Measurements from ENCODE around the gene TSHZ3.

Gene TSHZ3

GRCh38 chr19:31292639-31293185 lies 56.5 kb downstream of the TSHZ3 start:
- DNase-seq (ENCODE audit: low spot score), result no peak
- TF ChIP-seq CTCF (IDR thresholded peaks at IDR 0.05; ENCODE audit: extremely low read depth, insufficient read depth, missing control alignments), result no peak
- in situ Hi-C loops (cut with MboI; ENCODE audit: low pct_unique_long_range_greater_than_20kb, low sequenced_read_pairs, unreplicated experiment), result no loop called here

- in situ Hi-C loops (cut with MboI; ENCODE audit: low pct_unique_long_range_greater_than_20kb, low sequenced_read_pairs, unreplicated experiment), result no loop called here
- DNase-seq (ENCODE audit: low spot score), result no peak
- no peak for TF ChIP-seq CTCF (IDR thresholded peaks at IDR 0.05; ENCODE audit: extremely low read depth, insufficient read depth, missing control alignments)
Measured at GRCh38 chr19:31290931-31291590, 58.2 kb downstream of the TSHZ3 start.

- no peak for DNase-seq (ENCODE audit: low spot score)
- in situ Hi-C loops (cut with MboI; ENCODE audit: low pct_unique_long_range_greater_than_20kb, low sequenced_read_pairs, unreplicated experiment), result no loop called here
- TF ChIP-seq CTCF (IDR thresholded peaks at IDR 0.05; ENCODE audit: extremely low read depth, insufficient read depth, missing control alignments), result no peak
Measured at GRCh38 chr19:31289976-31290375, 59.3 kb downstream of the TSHZ3 start.

GRCh38 chr19:31289381-31289880 lies 59.8 kb downstream of the TSHZ3 start:
- in situ Hi-C loops (cut with MboI; ENCODE audit: low pct_unique_long_range_greater_than_20kb, low sequenced_read_pairs, unreplicated experiment), result no loop called here
- DNase-seq (ENCODE audit: low spot score), result no peak
- TF ChIP-seq CTCF (IDR thresholded peaks at IDR 0.05; ENCODE audit: extremely low read depth, insufficient read depth, missing control alignments), result no peak

- in situ Hi-C loops (cut with MboI; ENCODE audit: low pct_unique_long_range_greater_than_20kb, low sequenced_read_pairs, unreplicated experiment), result no loop called here
- no peak for DNase-seq (ENCODE audit: low spot score)
- TF ChIP-seq CTCF (IDR thresholded peaks at IDR 0.05; ENCODE audit: extremely low read depth, insufficient read depth, missing control alignments), result no peak
Measured at GRCh38 chr19:31286491-31286890, 62.7 kb downstream of the TSHZ3 start.

GRCh38 chr19:31285744-31286143 lies 63.5 kb downstream of the TSHZ3 start:
- DNase-seq (ENCODE audit: low spot score), result no peak
- TF ChIP-seq CTCF (IDR thresholded peaks at IDR 0.05; ENCODE audit: extremely low read depth, insufficient read depth, missing control alignments), result no peak

More at GRCh38 chr19:31285744-31286143, 63.5 kb downstream of the TSHZ3 start:
- in situ Hi-C loops (cut with MboI; ENCODE audit: low pct_unique_long_range_greater_than_20kb, low sequenced_read_pairs, unreplicated experiment), result no loop called here
